AG09319 (cell line): Measurements from ENCODE around the gene USP4.

ENCODE experiments used
- DNase-seq: peaks from one replicate; pipeline ENCODE4 v3.0.0-alpha.2; 2010; ENCODE audit warnings: low read depth; ENCODE audit errors: extremely low read depth
- CTCF ChIP-seq: IDR thresholded peaks from 2 replicates; pipeline ENCODE4 v1.5.1; 2011; ENCODE audit warnings: low read depth, mild to moderate bottlenecking, inconsistent platforms, low read length, moderate library complexity

Gene USP4

GRCh38 chr3:49327485-49327884 lies 12.4 kb downstream of the USP4 start:
- DNase-seq = no peak
- TF ChIP-seq CTCF = peak; percentile 18

DNA sequence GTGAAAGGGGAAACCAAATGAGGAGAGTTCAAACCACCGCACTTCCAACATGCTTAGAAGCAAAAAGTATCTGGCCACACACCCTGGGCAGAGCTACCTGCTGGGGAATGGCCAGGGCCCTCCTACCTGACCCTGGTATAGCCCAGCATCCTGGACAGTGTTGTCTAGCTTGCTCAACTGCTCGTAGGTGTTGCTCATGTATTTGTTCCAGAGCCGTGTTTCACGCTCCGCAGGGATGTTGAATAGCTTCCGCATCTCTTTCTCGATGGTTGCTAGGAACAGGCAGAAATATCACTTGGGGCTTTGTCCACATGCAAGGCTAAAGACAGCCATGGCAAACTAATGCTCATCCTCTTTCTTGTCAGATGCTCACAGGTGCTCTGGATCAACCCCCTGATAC lies 15.1 kb downstream of the USP4 start:
- DNase-seq = no peak
- no peak for TF ChIP-seq CTCF

DNA sequence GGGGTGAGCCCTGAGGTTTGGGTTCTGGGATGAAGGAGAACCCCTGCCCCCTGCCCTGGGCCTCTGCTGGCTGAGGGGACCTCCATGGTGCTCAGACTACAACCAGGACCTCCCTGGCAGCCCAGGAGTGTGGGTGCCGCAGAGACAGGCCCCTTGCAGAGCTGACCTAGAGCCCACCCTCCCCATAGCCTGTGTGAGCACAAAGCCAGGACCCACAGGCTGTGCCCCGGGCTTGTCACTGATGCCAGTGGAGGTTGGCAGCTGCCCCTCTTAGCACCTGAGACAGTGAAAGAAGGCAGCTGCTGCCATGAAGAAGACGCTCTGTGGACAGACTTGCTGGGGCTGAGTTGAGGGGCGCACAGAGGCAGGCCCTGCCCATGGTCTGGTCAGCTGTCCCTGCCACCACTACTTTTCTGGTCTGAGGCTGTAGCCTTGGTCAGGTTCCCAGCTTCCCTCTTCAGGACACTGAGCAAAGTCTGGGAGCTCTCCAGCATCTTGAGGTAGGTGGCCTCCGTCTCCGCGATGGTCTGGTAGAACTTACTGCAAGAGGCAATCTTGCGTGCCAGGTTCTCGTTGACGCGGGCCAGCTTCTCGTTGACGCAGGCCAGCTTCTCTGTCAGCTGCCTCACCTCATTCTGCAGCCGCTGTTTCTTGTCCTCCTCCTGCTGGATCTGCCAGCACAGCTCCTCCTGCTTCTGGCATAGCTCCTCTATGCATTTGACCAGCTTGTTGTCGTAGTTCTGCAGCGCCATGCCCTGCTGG lies 23.0 kb downstream of the USP4 start:
- no peak for TF ChIP-seq CTCF
- DNase-seq = no peak

GRCh38 chr3:49313896-49314688 lies 25.8 kb downstream of the USP4 start:
- TF ChIP-seq CTCF = no peak
- DNase-seq = no peak

- no peak for DNase-seq
- no peak for TF ChIP-seq CTCF
Measured at GRCh38 chr3:49311283-49311682, 28.6 kb downstream of the USP4 start.

DNA sequence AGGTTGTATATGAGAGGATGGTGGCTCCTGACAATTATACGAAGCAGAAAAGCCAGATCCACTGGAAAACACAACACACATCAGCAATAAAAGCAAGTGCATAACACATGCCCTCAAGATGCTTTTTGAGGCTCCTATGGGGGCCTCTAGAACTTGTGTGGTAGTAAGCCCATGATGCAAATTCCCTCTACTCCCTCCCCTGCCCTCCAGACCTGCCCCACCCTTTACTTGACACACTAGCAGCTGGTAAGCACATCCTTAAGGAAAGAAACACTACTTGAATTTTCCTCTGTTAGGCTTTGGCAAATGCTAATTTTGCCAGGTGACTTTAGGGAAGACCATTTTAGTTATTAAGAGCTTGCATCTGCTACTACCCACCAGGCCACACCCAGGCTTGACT lies 29.2 kb downstream of the USP4 start:
- no peak for DNase-seq
- TF ChIP-seq CTCF = no peak

- DNase-seq = no peak
- TF ChIP-seq CTCF = no peak
Measured at GRCh38 chr3:49305608-49306007, 34.2 kb downstream of the USP4 start.
